HepG2 (cell line): ENCODE measurements around the gene CYP2C19. TPM values are rescaled to one million over a fixed set of nuclear protein-coding genes. Genes with fewer than 3 reads are reported as not detected.

Experiments
- ATAC-seq: fragments of 200-7000 bp; cut with Tn5 transposase; 3 replicates; pipeline ENCODE4 v1.9.1; 2020; ENCODE audit warnings: mild to moderate bottlenecking, moderate library complexity
- BruUV-seq: library from RNA; stranded (reverse); fragments of 400-500 nt; replicated peaks from 2 replicates; lab custom pipeline; 2021; lab: Mats Ljungman, UMichigan
- CTCF ChIA-PET: fragments of 300-600 bp; formaldehyde crosslinking; extraction: SDS; loops from one replicate; lab custom pipeline; 2021; ENCODE audit warnings: low total read pairs, inconsistent platforms, low intra/inter-chr PET ratio; lab: Yijun Ruan, JAX
- POLR2A ChIA-PET: fragments of 350-600 bp; sonication (Branson Sonifier 250); formaldehyde crosslinking; loops from one replicate; lab custom pipeline; 2020; ENCODE audit warnings: antibody characterized with exemption, inconsistent platforms; lab: Yijun Ruan, JAX
- DNase-seq: peaks from one replicate; pipeline ENCODE4 v3.0.0-alpha.2; 2015; ENCODE audit warnings: low spot score
- FAIRE-seq: peaks from 3 replicates; lab custom pipeline; 2011; peaks lifted over from hg19 to GRCh38; lab: Jason Lieb, UNC
- H2AFZ ChIP-seq: one replicate; pipeline ENCODE4 v1.6.1; 2011; ENCODE audit warnings: low read length, inconsistent platforms
- H3K27ac ChIP-seq: fragments of 300-600 bp; 3 replicates; pipeline ENCODE4 v1.8.0; 2011; ENCODE audit warnings: mixed run types, mild to moderate bottlenecking, mixed read lengths, low read length, inconsistent platforms; ENCODE audit not compliant: insufficient read depth; ENCODE audit errors: extremely low read length
- H3K27me3 ChIP-seq, 2 experiments: fragments of 200-600 bp in 1 of 2; 2 replicates in 1 of 2; 3 replicates in 1 of 2; pipeline versions ENCODE4 v1.6.0 to v1.8.0; 2011; ENCODE audit warnings: low read length in 2 of 2, mild to moderate bottlenecking in 2 of 2, moderate library complexity in 2 of 2, inconsistent platforms in 1 of 2; ENCODE audit not compliant: insufficient read depth in 2 of 2, control insufficient read depth in 1 of 2
- H3K36me3 ChIP-seq, 2 experiments: fragments of 200-600 bp in 1 of 2; replicated peaks in 1 of 2; 2 replicates in 1 of 2; 3 replicates in 1 of 2; pipeline versions ENCODE4 v1.5.1 to v1.8.0; 2011; ENCODE audit warnings: low read length in 2 of 2, inconsistent platforms in 1 of 2; ENCODE audit not compliant: insufficient read depth in 2 of 2, control insufficient read depth in 1 of 2
- H3K4me1 ChIP-seq: 2 replicates; pipeline ENCODE4 v1.5.1; 2012; ENCODE audit warnings: low read length, inconsistent platforms; ENCODE audit not compliant: insufficient read depth
- H3K4me2 ChIP-seq: 2 replicates; pipeline ENCODE4 v1.6.0; 2011; ENCODE audit warnings: low read depth, low read length, inconsistent platforms
- H3K4me3 ChIP-seq, 3 experiments: fragments of 200-600 bp in 1 of 3; sonication (generic), shearing (Covaris generic) in 1 of 3; replicated peaks in 1 of 3; 2 replicates each; pipeline ENCODE4 v1.5.1; 2011 to 2016; ENCODE audit warnings: low read length in 3 of 3, inconsistent platforms in 2 of 3, low read depth in 2 of 3, mild to moderate bottlenecking in 2 of 3, control low read depth in 1 of 3, mixed read lengths in 1 of 3; ENCODE audit not compliant: insufficient read depth in 1 of 3
- H3K79me2 ChIP-seq: one replicate; pipeline ENCODE4 v1.6.1; 2011; ENCODE audit warnings: low read length, inconsistent platforms; ENCODE audit not compliant: insufficient read depth
- H3K9ac ChIP-seq: 2 replicates; pipeline ENCODE4 v1.6.0; 2011; ENCODE audit warnings: mild to moderate bottlenecking, low read depth, low read length, inconsistent platforms; ENCODE audit not compliant: insufficient read depth
- H3K9me3 ChIP-seq: 2 replicates; pipeline ENCODE4 v1.5.1; 2012; ENCODE audit warnings: mild to moderate bottlenecking, low read length
- H4K20me1 ChIP-seq: 2 replicates; pipeline ENCODE4 v1.6.0; 2011; ENCODE audit warnings: inconsistent platforms, mild to moderate bottlenecking, low read length, moderate library complexity; ENCODE audit not compliant: insufficient read depth
- CHD4 ChIP-seq: fragments of 200-600 bp; sonication (generic); IDR thresholded peaks from 2 replicates; pipeline ENCODE4 v1.7.0; 2017; ENCODE audit warnings: mild to moderate bottlenecking, low read length, borderline replicate concordance
- PCBP1 ChIP-seq: fragments of 200-400 bp; formaldehyde crosslinking; IDR thresholded peaks from 2 replicates; pipeline ENCODE4 v1.6.1; 2017; ENCODE audit warnings: mild to moderate bottlenecking, low read depth, low read length, borderline replicate concordance
- ZNF329 ChIP-seq: sonication (generic); formaldehyde crosslinking; IDR thresholded peaks from 2 replicates; pipeline ENCODE4 v1.9.0; 2021; ENCODE audit warnings: low read depth, mild to moderate bottlenecking, missing genetic modification reagents
- ZNF678 ChIP-seq: sonication (generic); formaldehyde crosslinking; IDR thresholded peaks from 2 replicates; pipeline ENCODE4 v1.4.0; 2020; ENCODE audit warnings: mild to moderate bottlenecking, missing genetic modification reagents
- ZNF782 ChIP-seq: sonication (generic); formaldehyde crosslinking; IDR thresholded peaks from 2 replicates; pipeline ENCODE4 v1.4.0; 2020; ENCODE audit warnings: missing genetic modification reagents, mild to moderate bottlenecking, borderline replicate concordance
- WGBS: methylation state at CpG from one replicate; pipeline ENCODE4 v1.1.6; 2017; ENCODE audit warnings: low lambda C conversion rate; 5-methylcytosine and 5-hydroxymethylcytosine counted together
- in situ Hi-C: cut with HindIII; loops from 2 replicates; pipeline ENCODE4 v1.10.0; 2017; ENCODE audit warnings: low pct_unique_long_range_greater_than_20kb; ENCODE audit not compliant: extremely low pct_ligation_motif_present
- intact Hi-C: fragments of 100-400 bp; cut with micrococcal nuclease; formaldehyde crosslinking; loops from one replicate; pipeline ENCODE4 v1.10.0; 2022; ENCODE audit not compliant: unreplicated experiment
- polyA plus RNA-seq, 8 experiments: library from polyadenylated mRNA; depleted of rRNA in 3 of 8; stranded (reverse) in 7 of 8; unstranded in 1 of 8; fragments of >200 nt; fragmentation: Illumina TruSeq in 4 of 8; extraction: Trizol in 4 of 8; gene quantifications; 2 replicates each; pipeline versions ENCODE4 v1.2.1 to v1.2.3, GENCODE V29; 2011 to 2016; ENCODE audit warnings: low read depth in 4 of 8, missing spikeins in 1 of 8, mixed read lengths in 1 of 8; ENCODE audit not compliant: insufficient read depth in 1 of 8
- total RNA-seq, 5 experiments: library from RNA; depleted of rRNA; stranded (reverse); fragments of >200 nt; fragmentation: Illumina TruSeq; extraction: Trizol; gene quantifications; 2 replicates each; pipeline ENCODE4 v1.2.3, GENCODE V29; 2016; ENCODE audit warnings: low read depth in 1 of 5
- TF ChIP-seq, protein P1 (sequence below): sonication (generic); formaldehyde crosslinking; IDR thresholded peaks from 2 replicates; pipeline ENCODE4 v1.5.0; 2020; ENCODE audit warnings: mild to moderate bottlenecking, missing genetic modification reagents, borderline replicate concordance

Gene CYP2C19
- total and polyA plus RNA-seq, 2 of the 13 experiments (the other 11 are each of a cell fraction or from before 2014, with no cell fraction given) = not detected

DNA sequence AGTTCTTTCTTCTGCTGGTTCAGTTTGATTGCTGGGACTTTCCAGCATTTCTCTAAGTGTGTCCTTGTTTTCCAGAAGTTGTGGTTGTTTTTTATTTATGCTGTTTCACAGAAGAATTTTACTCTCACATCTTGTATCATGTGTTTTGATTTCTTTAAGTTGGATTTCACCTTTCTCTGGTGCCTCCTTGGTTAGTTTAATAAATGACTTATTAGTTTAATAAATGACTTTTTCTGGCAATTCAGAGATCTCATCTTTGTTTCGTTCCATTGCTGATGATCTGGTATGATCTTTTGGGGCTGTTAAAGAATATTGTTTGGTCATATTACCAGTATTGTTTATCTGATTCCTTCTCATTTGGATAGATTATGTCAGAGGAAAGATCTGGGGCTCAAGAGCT, 116.2 kb downstream of the CYP2C19 start (continued):
- TF ChIP-seq CHD4 (no peak), PCBP1 (no peak)

DNA sequence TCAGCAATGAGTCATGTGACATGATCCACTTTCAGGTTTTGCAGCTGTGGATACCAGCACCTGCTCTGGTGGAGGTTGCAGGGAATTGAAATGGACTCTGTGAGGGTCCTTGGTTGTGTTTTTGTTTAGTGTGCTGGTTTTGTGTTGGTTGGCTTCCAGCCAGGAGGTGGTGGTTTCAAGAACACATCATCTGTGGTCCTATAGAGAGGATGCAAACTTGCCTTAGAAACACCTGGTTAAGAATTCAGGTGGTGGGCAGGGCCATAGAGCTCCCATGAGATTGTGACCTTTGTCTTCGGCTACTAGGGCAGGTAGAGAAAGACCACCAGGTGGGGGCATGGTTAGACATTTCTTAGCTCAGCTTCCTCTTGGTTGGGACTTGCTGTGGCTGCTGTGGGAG, 116.7 kb downstream of the CYP2C19 start:
- Histone ChIP-seq H2AFZ (no peak overlapping the region), H4K20me1 (no peaks in the 10 kb centered on the region), H3K9ac (no peak overlapping the region), H3K4me2 (no peak overlapping the region), H3K36me3 (no peaks in the 10 kb centered on the region), H3K79me2 (no peaks in the 10 kb centered on the region), H3K27me3 (no peaks in the 10 kb centered on the region), H3K4me3 (no peak overlapping the region), H3K9me3 (no peaks in the 10 kb centered on the region), H3K4me1 (no peaks in the 10 kb centered on the region), H3K27ac (no peak overlapping the region)
- TF ChIP-seq, protein P1, sequence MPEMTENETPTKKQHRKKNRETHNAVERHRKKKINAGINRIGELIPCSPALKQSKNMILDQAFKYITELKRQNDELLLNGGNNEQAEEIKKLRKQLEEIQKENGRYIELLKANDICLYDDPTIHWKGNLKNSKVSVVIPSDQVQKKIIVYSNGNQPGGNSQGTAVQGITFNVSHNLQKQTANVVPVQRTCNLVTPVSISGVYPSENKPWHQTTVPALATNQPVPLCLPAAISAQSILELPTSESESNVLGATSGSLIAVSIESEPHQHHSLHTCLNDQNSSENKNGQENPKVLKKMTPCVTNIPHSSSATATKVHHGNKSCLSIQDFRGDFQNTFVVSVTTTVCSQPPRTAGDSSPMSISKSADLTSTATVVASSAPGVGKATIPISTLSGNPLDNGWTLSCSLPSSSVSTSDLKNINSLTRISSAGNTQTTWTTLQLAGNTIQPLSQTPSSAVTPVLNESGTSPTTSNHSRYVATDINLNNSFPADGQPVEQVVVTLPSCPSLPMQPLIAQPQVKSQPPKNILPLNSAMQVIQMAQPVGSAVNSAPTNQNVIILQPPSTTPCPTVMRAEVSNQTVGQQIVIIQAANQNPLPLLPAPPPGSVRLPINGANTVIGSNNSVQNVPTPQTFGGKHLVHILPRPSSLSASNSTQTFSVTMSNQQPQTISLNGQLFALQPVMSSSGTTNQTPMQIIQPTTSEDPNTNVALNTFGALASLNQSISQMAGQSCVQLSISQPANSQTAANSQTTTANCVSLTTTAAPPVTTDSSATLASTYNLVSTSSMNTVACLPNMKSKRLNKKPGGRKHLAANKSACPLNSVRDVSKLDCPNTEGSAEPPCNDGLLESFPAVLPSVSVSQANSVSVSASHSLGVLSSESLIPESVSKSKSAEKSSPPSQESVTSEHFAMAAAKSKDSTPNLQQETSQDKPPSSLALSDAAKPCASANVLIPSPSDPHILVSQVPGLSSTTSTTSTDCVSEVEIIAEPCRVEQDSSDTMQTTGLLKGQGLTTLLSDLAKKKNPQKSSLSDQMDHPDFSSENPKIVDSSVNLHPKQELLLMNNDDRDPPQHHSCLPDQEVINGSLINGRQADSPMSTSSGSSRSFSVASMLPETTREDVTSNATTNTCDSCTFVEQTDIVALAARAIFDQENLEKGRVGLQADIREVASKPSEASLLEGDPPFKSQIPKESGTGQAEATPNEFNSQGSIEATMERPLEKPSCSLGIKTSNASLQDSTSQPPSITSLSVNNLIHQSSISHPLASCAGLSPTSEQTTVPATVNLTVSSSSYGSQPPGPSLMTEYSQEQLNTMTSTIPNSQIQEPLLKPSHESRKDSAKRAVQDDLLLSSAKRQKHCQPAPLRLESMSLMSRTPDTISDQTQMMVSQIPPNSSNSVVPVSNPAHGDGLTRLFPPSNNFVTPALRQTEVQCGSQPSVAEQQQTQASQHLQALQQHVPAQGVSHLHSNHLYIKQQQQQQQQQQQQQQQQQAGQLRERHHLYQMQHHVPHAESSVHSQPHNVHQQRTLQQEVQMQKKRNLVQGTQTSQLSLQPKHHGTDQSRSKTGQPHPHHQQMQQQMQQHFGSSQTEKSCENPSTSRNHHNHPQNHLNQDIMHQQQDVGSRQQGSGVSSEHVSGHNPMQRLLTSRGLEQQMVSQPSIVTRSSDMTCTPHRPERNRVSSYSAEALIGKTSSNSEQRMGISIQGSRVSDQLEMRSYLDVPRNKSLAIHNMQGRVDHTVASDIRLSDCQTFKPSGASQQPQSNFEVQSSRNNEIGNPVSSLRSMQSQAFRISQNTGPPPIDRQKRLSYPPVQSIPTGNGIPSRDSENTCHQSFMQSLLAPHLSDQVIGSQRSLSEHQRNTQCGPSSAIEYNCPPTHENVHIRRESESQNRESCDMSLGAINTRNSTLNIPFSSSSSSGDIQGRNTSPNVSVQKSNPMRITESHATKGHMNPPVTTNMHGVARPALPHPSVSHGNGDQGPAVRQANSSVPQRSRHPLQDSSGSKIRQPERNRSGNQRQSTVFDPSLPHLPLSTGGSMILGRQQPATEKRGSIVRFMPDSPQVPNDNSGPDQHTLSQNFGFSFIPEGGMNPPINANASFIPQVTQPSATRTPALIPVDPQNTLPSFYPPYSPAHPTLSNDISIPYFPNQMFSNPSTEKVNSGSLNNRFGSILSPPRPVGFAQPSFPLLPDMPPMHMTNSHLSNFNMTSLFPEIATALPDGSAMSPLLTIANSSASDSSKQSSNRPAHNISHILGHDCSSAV (CRISPR knock-in tag) = no peak
- no peak for TF ChIP-seq ZNF678 (CRISPR knock-in tag)
- no peak for TF ChIP-seq ZNF329 (CRISPR knock-in tag)
- no peak for TF ChIP-seq ZNF782 (CRISPR knock-in tag)
- intact Hi-C loops = no loop called here
- in situ Hi-C loops = no loop called here
- BruUV-seq = no TSS peak
- ChIA-PET CTCF (no interaction called here), POLR2A (no interaction called here)
- WGBS = 0% methylated on average over 1 of the region's 1 CpG
- ATAC-seq (no peak), FAIRE-seq (no peak), DNase-seq (no peak)
